GM23248 (cell line): Measurements from ENCODE around the gene PIP4P1. TPM values are rescaled to one million over a fixed set of nuclear protein-coding genes. Genes with fewer than 3 reads are reported as not detected.

Experiments
- DNase-seq: peaks from one replicate; pipeline ENCODE4 v3.0.0-alpha.2; 2015
- H2AFZ ChIP-seq: fragments of 200-600 bp; sonication (generic); 2 replicates; pipeline ENCODE4 v1.6.1; 2016; ENCODE audit warnings: antibody characterized with exemption
- H3F3A ChIP-seq: fragments of 200-600 bp; sonication (generic); 2 replicates; pipeline ENCODE4 v1.6.1; 2016; ENCODE audit warnings: mild to moderate bottlenecking, antibody characterized with exemption, mixed run types; ENCODE audit not compliant: insufficient read depth
- H3K27ac ChIP-seq: fragments of 200-600 bp; sonication (generic); 2 replicates; pipeline ENCODE4 v1.5.1; 2016; ENCODE audit warnings: mild to moderate bottlenecking
- H3K27me3 ChIP-seq: fragments of 200-600 bp; sonication (generic); replicated peaks from 2 replicates; pipeline ENCODE4 v1.6.1; 2016; ENCODE audit warnings: mild to moderate bottlenecking; ENCODE audit not compliant: insufficient read depth
- H3K36me3 ChIP-seq: fragments of 200-600 bp; sonication (generic); 2 replicates; pipeline ENCODE4 v1.6.1; 2016; ENCODE audit warnings: low read depth, mild to moderate bottlenecking
- H3K4me1 ChIP-seq: fragments of 200-600 bp; sonication (generic); 2 replicates; pipeline ENCODE4 v1.6.1; 2016; ENCODE audit warnings: mild to moderate bottlenecking; ENCODE audit not compliant: insufficient read depth
- H3K4me2 ChIP-seq: fragments of 200-600 bp; sonication (generic); one replicate; pipeline ENCODE4 v1.6.1; 2016; ENCODE audit warnings: mild to moderate bottlenecking; ENCODE audit not compliant: unreplicated experiment
- H3K4me3 ChIP-seq: fragments of 200-600 bp; sonication (generic); 2 replicates; pipeline ENCODE4 v1.5.1; 2016; ENCODE audit warnings: mild to moderate bottlenecking
- H3K79me2 ChIP-seq: fragments of 200-600 bp; sonication (generic); 2 replicates; pipeline ENCODE4 v1.6.1; 2016; ENCODE audit warnings: mild to moderate bottlenecking; ENCODE audit not compliant: insufficient read depth
- H3K9ac ChIP-seq: fragments of 200-600 bp; sonication (generic); 2 replicates; pipeline ENCODE4 v1.6.1; 2016; ENCODE audit warnings: mild to moderate bottlenecking
- H3K9me2 ChIP-seq: fragments of 200-600 bp; sonication (generic); 2 replicates; pipeline ENCODE4 v1.6.1; 2016; ENCODE audit warnings: mixed run types, mild to moderate bottlenecking, moderate library complexity; ENCODE audit not compliant: insufficient read depth
- H3K9me3 ChIP-seq: fragments of 200-600 bp; sonication (generic); one replicate; pipeline ENCODE4 v1.6.1; 2017; ENCODE audit warnings: low read depth
- H4K20me1 ChIP-seq: fragments of 200-600 bp; sonication (generic); 2 replicates; pipeline ENCODE4 v1.6.0; 2016; ENCODE audit not compliant: insufficient read depth
- EZH2 ChIP-seq: fragments of 200-600 bp; sonication (generic); IDR thresholded peaks from 2 replicates; pipeline ENCODE4 v1.6.1; 2018; ENCODE audit warnings: antibody characterized with exemption, mild to moderate bottlenecking; ENCODE audit not compliant: insufficient read depth, poor library complexity, severe bottlenecking
- EZH2phosphoT487 ChIP-seq: fragments of 200-600 bp; sonication (generic); IDR thresholded peaks from 2 replicates; pipeline ENCODE4 v1.6.1; 2018; ENCODE audit warnings: antibody characterized with exemption, moderate library complexity, mild to moderate bottlenecking, low read depth; ENCODE audit not compliant: insufficient read depth
- WGBS, 2 experiments: methylation state at CpG; one replicate each; pipeline ENCODE4 v1.1.6; 2015 to 2017; ENCODE audit warnings: low lambda C conversion rate in 2 of 2, low coverage in 1 of 2; ENCODE audit errors: missing lambda C conversion rate in 2 of 2; 5-methylcytosine and 5-hydroxymethylcytosine counted together
- in situ Hi-C: fragments of 300-500 bp; cut with MboI; formaldehyde crosslinking; loops from 2 replicates; pipeline ENCODE4 v1.15.0; 2020
- polyA plus RNA-seq: library from polyadenylated mRNA; unstranded; fragments of >200 nt; fragmentation: Nextera tagmentation; extraction: Ambion mirVana; gene quantifications from 2 replicates; pipeline ENCODE4 v1.2.1, GENCODE V29; 2016
- total RNA-seq: library from RNA; depleted of rRNA; stranded (reverse); fragments of >200 nt; shearing (Covaris generic); gene quantifications from 2 replicates; pipeline ENCODE4 v1.2.3, GENCODE V29; 2014

Gene PIP4P1
- total and polyA plus RNA-seq, 2 experiments from 2014 or later = 18.6 to 21.6 TPM

DNA sequence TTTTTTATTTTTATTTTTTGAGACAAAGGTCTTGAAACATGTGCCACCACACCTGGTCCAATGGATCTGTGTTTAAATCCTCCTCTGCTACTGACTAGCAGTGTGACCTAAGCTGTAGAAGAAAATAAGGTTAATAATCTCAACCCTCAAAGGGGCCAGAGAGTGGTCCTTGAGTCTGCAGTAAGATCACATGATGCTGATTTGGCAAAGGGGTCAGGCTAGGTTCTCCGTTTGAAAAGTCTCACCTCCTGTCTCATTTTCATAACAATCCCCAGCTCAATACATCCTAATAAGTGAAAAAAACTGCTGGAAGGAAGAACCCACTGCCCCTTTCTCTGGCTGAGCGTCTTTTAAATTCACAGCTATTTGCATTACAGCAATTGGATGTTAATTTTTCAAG, 40.0 kb downstream of the PIP4P1 start:
- Histone ChIP-seq H3K27me3 (no peaks in the 10 kb centered on the region), H3K79me2 (no peaks in the 10 kb centered on the region), H3K27ac (no peak overlapping the region), H4K20me1 (no peaks in the 10 kb centered on the region), H3K4me2 (no peak overlapping the region), H3K36me3 (no peaks in the 10 kb centered on the region), H3F3A (no peaks in the 10 kb centered on the region), H3K9ac (no peak overlapping the region), H3K9me2 (no peaks in the 10 kb centered on the region), H3K4me3 (no peak overlapping the region), H3K4me1 (no peaks in the 10 kb centered on the region), H3K9me3 (no peaks in the 10 kb centered on the region), H2AFZ (no peak overlapping the region)
- DNase-seq = no peak
- TF ChIP-seq EZH2 (no peak), EZH2phosphoT487 (no peak)
- in situ Hi-C loops = no loop called here
- WGBS, 2 experiments = 11% methylated on average over 2 of the region's 2 CpGs

DNA sequence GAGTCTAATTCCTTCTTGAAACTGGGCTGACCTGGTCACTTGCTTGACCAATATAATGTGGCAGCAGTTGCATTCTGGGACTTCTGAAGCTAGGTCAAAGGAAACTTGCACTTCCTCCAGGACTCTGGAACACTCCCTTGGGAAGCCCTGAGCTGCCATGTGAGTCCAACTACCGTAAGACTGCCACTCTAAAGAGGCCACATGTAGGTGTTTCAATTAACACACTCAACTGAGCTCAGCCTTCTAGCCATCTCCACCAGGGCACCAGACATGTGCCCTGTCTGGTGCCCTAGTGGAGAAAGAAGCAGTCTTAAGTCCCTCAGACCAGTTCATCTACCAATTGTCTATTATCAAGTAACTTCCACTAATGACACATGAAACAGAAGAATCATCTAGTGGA, 41.8 kb downstream of the PIP4P1 start:
- in situ Hi-C loops = loop anchor here (5.0 kb wide), 1 partner anchor 193 kb away; no protein-coding TSS in a partner anchor
- no peak overlapping the region for H3K27ac ChIP-seq
- TF ChIP-seq EZH2phosphoT487 (no peak), EZH2 (no peak)
- no peak overlapping the region for H3K4me3 ChIP-seq
- no peaks in the 10 kb centered on the region for H3K4me1 ChIP-seq
- no peak for DNase-seq
- no peaks in the 10 kb centered on the region for H4K20me1 ChIP-seq
- H3K9me3 ChIP-seq = no peaks in the 10 kb centered on the region
- H2AFZ ChIP-seq = no peak overlapping the region
- 21 to 23% methylated on average over 1 of the region's 1 CpG for WGBS, 2 experiments
- no peaks in the 10 kb centered on the region for H3K79me2 ChIP-seq
- no peaks in the 10 kb centered on the region for H3K27me3 ChIP-seq
- no peaks in the 10 kb centered on the region for H3K36me3 ChIP-seq
- no peaks in the 10 kb centered on the region for H3F3A ChIP-seq
- H3K9me2 ChIP-seq = no peaks in the 10 kb centered on the region
- H3K4me2 ChIP-seq = no peak overlapping the region
- no peak overlapping the region for H3K9ac ChIP-seq

DNA sequence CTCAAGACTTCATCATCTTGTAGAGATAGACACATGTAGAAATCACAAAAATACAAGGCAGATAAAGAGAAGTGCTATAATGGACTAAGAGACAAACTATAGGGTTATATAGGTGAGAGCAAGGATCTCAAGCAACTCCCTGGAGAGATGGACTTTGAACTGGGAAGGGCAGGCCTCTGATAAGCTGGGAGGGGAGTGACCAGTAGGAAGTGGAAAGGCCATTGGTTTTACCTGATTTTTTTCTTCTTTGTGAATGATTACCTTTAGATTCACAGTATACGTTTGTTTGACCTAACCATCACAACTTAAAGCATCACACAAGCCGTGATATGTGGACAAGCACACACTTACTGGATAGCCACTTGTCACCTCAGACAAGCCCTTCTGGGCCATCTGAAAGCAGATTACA, 42.7 kb downstream of the PIP4P1 start:
- in situ Hi-C loops = loop anchor here (5.0 kb wide), 1 partner anchor 194 kb away; no protein-coding TSS in a partner anchor

DNA sequence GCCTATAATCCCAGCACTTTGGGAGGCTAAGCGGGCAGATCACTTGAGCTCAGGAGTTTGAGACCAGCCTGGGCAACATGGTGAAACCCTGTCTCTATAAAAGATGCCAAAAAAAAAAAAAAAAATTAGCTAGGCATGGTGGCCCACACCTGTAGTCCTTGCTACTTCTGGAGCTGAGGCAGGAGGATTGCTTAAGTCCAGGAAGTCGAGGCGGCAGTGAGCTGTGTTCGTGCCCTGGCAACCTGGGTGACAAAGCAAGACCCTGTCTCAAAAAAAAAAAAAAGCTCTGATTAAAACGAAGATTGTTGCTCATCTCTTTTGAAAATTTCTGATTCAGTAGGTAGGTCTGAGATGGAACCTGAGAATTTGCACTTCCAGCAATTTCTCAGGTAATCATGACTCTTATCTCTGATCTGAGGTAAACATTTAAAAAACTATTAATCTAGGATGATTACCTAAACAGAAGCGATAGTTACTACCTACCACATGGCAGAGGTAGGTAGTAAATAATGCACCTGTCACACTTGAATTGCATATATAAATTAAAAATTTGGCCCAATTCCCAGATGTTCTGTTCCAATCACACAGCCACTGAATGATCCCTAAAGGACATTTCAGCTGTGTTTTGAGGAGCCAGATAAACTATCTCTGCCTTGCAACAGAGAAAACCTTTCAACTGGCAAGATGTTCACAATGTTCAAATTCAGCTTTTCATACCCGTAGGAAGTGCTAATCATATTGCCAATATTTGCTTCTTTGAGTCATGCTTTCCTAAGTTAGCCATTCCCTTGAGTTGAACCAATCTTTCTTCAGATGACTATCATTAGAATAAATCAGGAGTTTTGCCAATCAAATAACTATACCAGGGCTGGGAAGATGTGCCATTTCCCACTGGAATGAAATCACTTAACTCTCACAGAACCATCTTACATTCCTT, 43.7 kb downstream of the PIP4P1 start:
- no peak for DNase-seq
- no peaks in the 10 kb centered on the region for H3K27me3 ChIP-seq
- TF ChIP-seq EZH2phosphoT487 = no peak
- peaks cover 10% of the 10 kb centered on the region; the same call in 1 of the 2 replicates for H3F3A ChIP-seq
- H3K4me3 ChIP-seq = no peak overlapping the region
- 61 to 65% methylated on average over 7 of the region's 7 CpGs for WGBS, 2 experiments
- H3K9ac ChIP-seq = no peak overlapping the region
- in situ Hi-C loops = loop anchor here (5.0 kb wide), 1 partner anchor 195 kb away; no protein-coding TSS in a partner anchor
- no peaks in the 10 kb centered on the region for H3K9me3 ChIP-seq
- no peaks in the 10 kb centered on the region for H3K79me2 ChIP-seq
- no peaks in the 10 kb centered on the region for H4K20me1 ChIP-seq
- no peaks in the 10 kb centered on the region for H3K9me2 ChIP-seq
- H3K27ac ChIP-seq = no peak overlapping the region
- H3K4me1 ChIP-seq = no peaks in the 10 kb centered on the region
- H2AFZ ChIP-seq = no peak overlapping the region
- no peak overlapping the region for H3K4me2 ChIP-seq
- no peaks in the 10 kb centered on the region for H3K36me3 ChIP-seq

More for the DNA sequence above, 42.7 kb downstream of the PIP4P1 start:
- WGBS, 2 experiments = 48 to 55% methylated on average over 2 of the region's 2 CpGs
- no peak overlapping the region for H3K4me3 ChIP-seq
- no peaks in the 10 kb centered on the region for H3K4me1 ChIP-seq
- H3K27ac ChIP-seq = no peak overlapping the region
- no peaks in the 10 kb centered on the region for H3K9me3 ChIP-seq
- DNase-seq = no peak
- H3F3A ChIP-seq = peaks cover 5% of the 10 kb centered on the region; the same call in 1 of the 2 replicates
- H4K20me1 ChIP-seq = no peaks in the 10 kb centered on the region
- no peak overlapping the region for H3K9ac ChIP-seq
- no peaks in the 10 kb centered on the region for H3K9me2 ChIP-seq
- no peaks in the 10 kb centered on the region for H3K79me2 ChIP-seq
- TF ChIP-seq EZH2phosphoT487 (no peak), EZH2 (no peak)
- no peak overlapping the region for H3K4me2 ChIP-seq
- no peaks in the 10 kb centered on the region for H3K27me3 ChIP-seq
- no peak overlapping the region for H2AFZ ChIP-seq
- H3K36me3 ChIP-seq = no peaks in the 10 kb centered on the region
